HEK293T (cell line): ENCODE measurements around the gene RNASEL.

Source experiments
- ELF4 ChIP-seq: fragments of 450-650 bp; IDR thresholded peaks from 2 replicates; pipeline ENCODE4 v1.6.1; 2017; ENCODE audit warnings: antibody characterized with exemption
- HDGF ChIP-seq: fragments of 450-650 bp; IDR thresholded peaks from 2 replicates; pipeline ENCODE4 v1.6.1; 2017; ENCODE audit warnings: antibody characterized with exemption, borderline replicate concordance
- NFRKB ChIP-seq: fragments of 450-650 bp; IDR thresholded peaks from 2 replicates; pipeline ENCODE4 v1.6.1; 2016; ENCODE audit warnings: mild to moderate bottlenecking, moderate library complexity

- TF ChIP-seq ELF4 (no peak), NFRKB (no peak), HDGF (no peak)
These were observed 37.5 kb upstream of the RNASEL start for GRCh38 chr1:182626527-182626926.
